ENCODE measurements around the gene NFIA.

DNA sequence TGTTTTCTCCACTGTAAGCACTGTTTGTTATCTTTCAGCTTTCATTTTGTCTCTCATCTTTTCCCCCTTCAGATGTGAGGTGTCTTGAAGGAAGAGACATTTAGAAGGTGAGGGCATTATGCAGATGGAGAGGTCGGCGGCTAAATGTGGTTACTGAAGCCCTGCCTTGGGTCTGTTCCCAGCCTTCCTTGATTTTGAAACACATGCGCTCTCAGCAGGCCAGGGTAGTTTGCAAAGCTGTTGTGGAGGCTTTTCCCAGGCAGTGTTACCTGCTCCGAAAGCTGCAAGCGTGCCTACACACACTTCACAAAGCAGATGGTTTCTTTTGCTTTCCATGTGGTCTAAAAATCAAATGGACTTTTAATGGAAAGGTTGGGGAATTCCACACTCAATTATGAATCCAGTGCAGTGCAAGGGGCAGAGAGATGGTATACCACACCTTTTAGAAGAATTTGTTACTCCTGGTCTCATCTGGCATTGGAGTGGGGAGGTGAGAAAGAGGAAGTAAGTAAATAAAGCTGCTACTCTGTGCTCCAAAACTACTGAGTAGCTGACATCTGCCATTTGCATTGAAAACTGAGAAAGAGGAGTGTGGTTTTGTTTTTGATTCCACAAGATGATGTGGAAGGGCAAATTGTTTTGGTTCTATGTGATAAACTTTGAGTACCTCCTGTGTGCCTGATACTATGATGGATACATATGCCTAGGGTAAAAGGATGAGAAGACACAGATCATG is 91.9 kb downstream of the NFIA start:
- TF ChIP-seq, protein P1, sequence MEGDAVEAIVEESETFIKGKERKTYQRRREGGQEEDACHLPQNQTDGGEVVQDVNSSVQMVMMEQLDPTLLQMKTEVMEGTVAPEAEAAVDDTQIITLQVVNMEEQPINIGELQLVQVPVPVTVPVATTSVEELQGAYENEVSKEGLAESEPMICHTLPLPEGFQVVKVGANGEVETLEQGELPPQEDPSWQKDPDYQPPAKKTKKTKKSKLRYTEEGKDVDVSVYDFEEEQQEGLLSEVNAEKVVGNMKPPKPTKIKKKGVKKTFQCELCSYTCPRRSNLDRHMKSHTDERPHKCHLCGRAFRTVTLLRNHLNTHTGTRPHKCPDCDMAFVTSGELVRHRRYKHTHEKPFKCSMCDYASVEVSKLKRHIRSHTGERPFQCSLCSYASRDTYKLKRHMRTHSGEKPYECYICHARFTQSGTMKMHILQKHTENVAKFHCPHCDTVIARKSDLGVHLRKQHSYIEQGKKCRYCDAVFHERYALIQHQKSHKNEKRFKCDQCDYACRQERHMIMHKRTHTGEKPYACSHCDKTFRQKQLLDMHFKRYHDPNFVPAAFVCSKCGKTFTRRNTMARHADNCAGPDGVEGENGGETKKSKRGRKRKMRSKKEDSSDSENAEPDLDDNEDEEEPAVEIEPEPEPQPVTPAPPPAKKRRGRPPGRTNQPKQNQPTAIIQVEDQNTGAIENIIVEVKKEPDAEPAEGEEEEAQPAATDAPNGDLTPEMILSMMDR (IDR thresholded peaks at IDR 0.05), result no peak
- TF ChIP-seq POLR2AphosphoS5 (IDR thresholded peaks at IDR 0.05), result no peak
- TF ChIP-seq POLR2A (IDR thresholded peaks at IDR 0.05), result no peak

All from prostate gland (tissue), 2 donors.